ENCODE data around the gene MGST3.

Gene MGST3

GRCh38 chr1:165595246-165595938 is 35.6 kb upstream of the MGST3 start:
- TF ChIP-seq REST (IDR thresholded peaks at IDR 0.05; ENCODE audit: insufficient read depth in 1 of 2, low read depth in 2 of 2, low read length in 2 of 2) (no peak), POLR2AphosphoS5 (IDR thresholded peaks at IDR 0.05; ENCODE audit: low read depth, low read length) (no peak), FOXP2 (optimal IDR thresholded peaks at IDR 0.05; ENCODE audit: borderline replicate concordance, extremely low read depth, extremely low read length, insufficient read depth) (no peak), SIN3A (IDR thresholded peaks at IDR 0.05; ENCODE audit: borderline replicate concordance, insufficient read depth, low read length) (no peak)

- TF ChIP-seq POLR2AphosphoS5 (IDR thresholded peaks at IDR 0.05; ENCODE audit: low read depth, low read length): no peak
- TF ChIP-seq FOXP2 (optimal IDR thresholded peaks at IDR 0.05; ENCODE audit: borderline replicate concordance, extremely low read depth, extremely low read length, insufficient read depth): peak; percentile 11
Measured at GRCh38 chr1:165597883-165598675, 33.0 kb upstream of the MGST3 start.

- TF ChIP-seq TAF1 (IDR thresholded peaks at IDR 0.05; ENCODE audit: borderline replicate concordance, insufficient read depth, low read length) (no peak), FOXP2 (optimal IDR thresholded peaks at IDR 0.05; ENCODE audit: borderline replicate concordance, extremely low read depth, extremely low read length, insufficient read depth) (no peak), REST (IDR thresholded peaks at IDR 0.05; ENCODE audit: insufficient read depth in 1 of 2, low read depth in 2 of 2, low read length in 2 of 2) (no peak), POLR2AphosphoS5 (IDR thresholded peaks at IDR 0.05; ENCODE audit: low read depth, low read length) (no peak), SIN3A (IDR thresholded peaks at IDR 0.05; ENCODE audit: borderline replicate concordance, insufficient read depth, low read length) (no peak)
Measured at GRCh38 chr1:165598676-165599059, 32.4 kb upstream of the MGST3 start.

- TF ChIP-seq FOXP2 (optimal IDR thresholded peaks at IDR 0.05; ENCODE audit: borderline replicate concordance, extremely low read depth, extremely low read length, insufficient read depth) (no peak), POLR2AphosphoS5 (IDR thresholded peaks at IDR 0.05; ENCODE audit: low read depth, low read length) (no peak), SIN3A (IDR thresholded peaks at IDR 0.05; ENCODE audit: borderline replicate concordance, insufficient read depth, low read length) (no peak), TAF1 (IDR thresholded peaks at IDR 0.05; ENCODE audit: borderline replicate concordance, insufficient read depth, low read length) (no peak), REST (IDR thresholded peaks at IDR 0.05; ENCODE audit: insufficient read depth in 1 of 2, low read depth in 2 of 2, low read length in 2 of 2) (no peak)
Measured at GRCh38 chr1:165600793-165601192, 30.2 kb upstream of the MGST3 start.

GRCh38 chr1:165603810-165604209 is 27.2 kb upstream of the MGST3 start:
- TF ChIP-seq SIN3A (IDR thresholded peaks at IDR 0.05; ENCODE audit: borderline replicate concordance, insufficient read depth, low read length): no peak
- TF ChIP-seq FOXP2 (optimal IDR thresholded peaks at IDR 0.05; ENCODE audit: borderline replicate concordance, extremely low read depth, extremely low read length, insufficient read depth): no peak
- TF ChIP-seq POLR2AphosphoS5 (IDR thresholded peaks at IDR 0.05; ENCODE audit: low read depth, low read length): no peak
- no peak for TF ChIP-seq REST (IDR thresholded peaks at IDR 0.05; ENCODE audit: insufficient read depth in 1 of 2, low read depth in 2 of 2, low read length in 2 of 2)
- no peak for TF ChIP-seq TAF1 (IDR thresholded peaks at IDR 0.05; ENCODE audit: borderline replicate concordance, insufficient read depth, low read length)

Data from PFSK-1 (cell line).